Neural cell (in vitro differentiated cells): Measurements from ENCODE around the gene CABP5. TPM values are rescaled to one million over a fixed set of nuclear protein-coding genes. Genes with fewer than 3 reads are reported as not detected.

ENCODE experiments used
- H2AFZ ChIP-seq: fragments of 200-600, 300-800 bp; sonication (generic), shearing (Covaris generic); 2 replicates; pipeline ENCODE4 v1.6.0; 2014; ENCODE audit warnings: low read depth, mild to moderate bottlenecking, antibody characterized with exemption, low read length, moderate library complexity
- H3F3A ChIP-seq: fragments of 200-600 bp; shearing (Covaris generic); 2 replicates; pipeline ENCODE4 v1.6.1; 2016; ENCODE audit warnings: mild to moderate bottlenecking, moderate library complexity, mixed read lengths, antibody characterized with exemption, low read length; ENCODE audit not compliant: insufficient read depth, poor library complexity, severe bottlenecking
- H3K27ac ChIP-seq: fragments of 200-600, 300-800 bp; sonication (generic), shearing (Covaris generic); 2 replicates; pipeline ENCODE4 v1.5.1; 2014; ENCODE audit warnings: mild to moderate bottlenecking, low read length, moderate library complexity
- H3K27me3 ChIP-seq: fragments of 300-800, 200-600 bp; sonication (generic), shearing (Covaris generic); 2 replicates; pipeline ENCODE4 v1.6.0; 2014; ENCODE audit warnings: mild to moderate bottlenecking, low read depth, low read length, moderate library complexity; ENCODE audit not compliant: insufficient read depth
- H3K36me3 ChIP-seq: fragments of 300-800, 200-600 bp; sonication (generic), shearing (Covaris generic); 2 replicates; pipeline ENCODE4 v1.5.1; 2014; ENCODE audit warnings: mild to moderate bottlenecking, antibody characterized with exemption, low read length, moderate library complexity; ENCODE audit not compliant: insufficient read depth
- H3K4me2 ChIP-seq: fragments of 300-800, 200-600 bp; sonication (generic), shearing (Covaris generic); 2 replicates; pipeline ENCODE4 v1.6.0; 2014; ENCODE audit warnings: mild to moderate bottlenecking, low read length
- H3K4me3 ChIP-seq: fragments of 300-800, 200-600 bp; sonication (generic), shearing (Covaris generic); 2 replicates; pipeline ENCODE4 v1.5.1; 2014; ENCODE audit warnings: mild to moderate bottlenecking, low read length, moderate library complexity
- H3K79me2 ChIP-seq: fragments of 200-600 bp; shearing (Covaris generic); replicated peaks from 2 replicates; pipeline ENCODE4 v1.6.0; 2014; ENCODE audit warnings: mild to moderate bottlenecking, low read length, moderate library complexity; ENCODE audit not compliant: insufficient read depth
- H3K9ac ChIP-seq: fragments of 300-800, 200-600 bp; sonication (generic), shearing (Covaris generic); 2 replicates; pipeline ENCODE4 v1.6.1; 2016; ENCODE audit warnings: mild to moderate bottlenecking, low read length, mixed read lengths
- H3K9me2 ChIP-seq: fragments of 200-600 bp; shearing (Covaris generic); 2 replicates; pipeline ENCODE4 v1.6.1; 2016; ENCODE audit warnings: mild to moderate bottlenecking, low read length, mixed read lengths; ENCODE audit not compliant: insufficient read depth
- H3K9me3 ChIP-seq: fragments of 200-600, 300-800 bp; sonication (generic), shearing (Covaris generic); 2 replicates; pipeline ENCODE4 v1.6.1; 2016; ENCODE audit warnings: mild to moderate bottlenecking, mixed run types, low read length, moderate library complexity, mixed read lengths
- H4K20me1 ChIP-seq: fragments of 200-600 bp; shearing (Covaris generic); 2 replicates; pipeline ENCODE4 v1.6.1; 2016; ENCODE audit warnings: mild to moderate bottlenecking, mixed run types; ENCODE audit not compliant: insufficient read depth
- EP300 ChIP-seq: fragments of 450-650 bp; conservative IDR thresholded peaks from 2 replicates; pipeline ENCODE4 v1.6.1; 2014; ENCODE audit warnings: antibody characterized with exemption, mild to moderate bottlenecking, moderate library complexity; ENCODE audit not compliant: poor library complexity, severe bottlenecking
- EZH2 ChIP-seq: fragments of 200-600, 300-800 bp; shearing (Covaris generic), sonication (generic); IDR thresholded peaks from 2 replicates; pipeline ENCODE4 v1.6.1; 2014; ENCODE audit warnings: antibody characterized with exemption, low read length, borderline replicate concordance, mild to moderate bottlenecking; ENCODE audit not compliant: insufficient read depth, poor library complexity, severe bottlenecking
- MXI1 ChIP-seq: fragments of 450-650 bp; conservative IDR thresholded peaks from 2 replicates; pipeline ENCODE4 v1.6.1; 2014; ENCODE audit warnings: antibody characterized with exemption, mild to moderate bottlenecking; ENCODE audit not compliant: poor library complexity, severe bottlenecking
- POLR2AphosphoS5 ChIP-seq: IDR thresholded peaks from 2 replicates; pipeline ENCODE4 v1.6.1; 2012
- TAF1 ChIP-seq: IDR thresholded peaks from 2 replicates; pipeline ENCODE4 v1.6.1; 2012; ENCODE audit warnings: low read depth
- polyA plus RNA-seq: library from polyadenylated mRNA; depleted of rRNA; stranded (reverse); fragments of >200 nt; gene quantifications from 2 replicates; pipeline ENCODE4 v1.2.3, GENCODE V29; 2014
- TF ChIP-seq, protein P1 (sequence below): fragments of 450-650 bp; IDR thresholded peaks from 2 replicates; pipeline ENCODE4 v1.5.1; 2014; ENCODE audit warnings: antibody characterized with exemption, mild to moderate bottlenecking, moderate library complexity; ENCODE audit not compliant: poor library complexity, severe bottlenecking
- TF ChIP-seq, protein P2 (sequence below): IDR thresholded peaks from 2 replicates; pipeline ENCODE4 v1.6.1; 2012; ENCODE audit warnings: borderline replicate concordance

CABP5 gene
- polyA plus RNA-seq, 1 donor from 2014 or later: not detected

GRCh38 chr19:48020686-48021085, 23.2 kb downstream of the CABP5 start:
- Histone ChIP-seq H3K9me3 (no peaks in the 10 kb centered on the region), H3K79me2 (no peaks in the 10 kb centered on the region), H3K36me3 (no peaks in the 10 kb centered on the region), H4K20me1 (no peaks in the 10 kb centered on the region), H3K9me2 (no peaks in the 10 kb centered on the region), H3K4me2 (no peak overlapping the region), H2AFZ (no peak overlapping the region), H3K27ac (no peak overlapping the region), H3K27me3 (no peaks in the 10 kb centered on the region), H3K4me3 (no peak overlapping the region), H3F3A (no peaks in the 10 kb centered on the region), H3K9ac (no peak overlapping the region)
- TF ChIP-seq MXI1 (no peak), TAF1 (no peak), POLR2AphosphoS5 (no peak), EZH2 (no peak), EP300 (no peak)
- TF ChIP-seq, protein P1, sequence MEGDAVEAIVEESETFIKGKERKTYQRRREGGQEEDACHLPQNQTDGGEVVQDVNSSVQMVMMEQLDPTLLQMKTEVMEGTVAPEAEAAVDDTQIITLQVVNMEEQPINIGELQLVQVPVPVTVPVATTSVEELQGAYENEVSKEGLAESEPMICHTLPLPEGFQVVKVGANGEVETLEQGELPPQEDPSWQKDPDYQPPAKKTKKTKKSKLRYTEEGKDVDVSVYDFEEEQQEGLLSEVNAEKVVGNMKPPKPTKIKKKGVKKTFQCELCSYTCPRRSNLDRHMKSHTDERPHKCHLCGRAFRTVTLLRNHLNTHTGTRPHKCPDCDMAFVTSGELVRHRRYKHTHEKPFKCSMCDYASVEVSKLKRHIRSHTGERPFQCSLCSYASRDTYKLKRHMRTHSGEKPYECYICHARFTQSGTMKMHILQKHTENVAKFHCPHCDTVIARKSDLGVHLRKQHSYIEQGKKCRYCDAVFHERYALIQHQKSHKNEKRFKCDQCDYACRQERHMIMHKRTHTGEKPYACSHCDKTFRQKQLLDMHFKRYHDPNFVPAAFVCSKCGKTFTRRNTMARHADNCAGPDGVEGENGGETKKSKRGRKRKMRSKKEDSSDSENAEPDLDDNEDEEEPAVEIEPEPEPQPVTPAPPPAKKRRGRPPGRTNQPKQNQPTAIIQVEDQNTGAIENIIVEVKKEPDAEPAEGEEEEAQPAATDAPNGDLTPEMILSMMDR: no peak
- TF ChIP-seq, protein P2, sequence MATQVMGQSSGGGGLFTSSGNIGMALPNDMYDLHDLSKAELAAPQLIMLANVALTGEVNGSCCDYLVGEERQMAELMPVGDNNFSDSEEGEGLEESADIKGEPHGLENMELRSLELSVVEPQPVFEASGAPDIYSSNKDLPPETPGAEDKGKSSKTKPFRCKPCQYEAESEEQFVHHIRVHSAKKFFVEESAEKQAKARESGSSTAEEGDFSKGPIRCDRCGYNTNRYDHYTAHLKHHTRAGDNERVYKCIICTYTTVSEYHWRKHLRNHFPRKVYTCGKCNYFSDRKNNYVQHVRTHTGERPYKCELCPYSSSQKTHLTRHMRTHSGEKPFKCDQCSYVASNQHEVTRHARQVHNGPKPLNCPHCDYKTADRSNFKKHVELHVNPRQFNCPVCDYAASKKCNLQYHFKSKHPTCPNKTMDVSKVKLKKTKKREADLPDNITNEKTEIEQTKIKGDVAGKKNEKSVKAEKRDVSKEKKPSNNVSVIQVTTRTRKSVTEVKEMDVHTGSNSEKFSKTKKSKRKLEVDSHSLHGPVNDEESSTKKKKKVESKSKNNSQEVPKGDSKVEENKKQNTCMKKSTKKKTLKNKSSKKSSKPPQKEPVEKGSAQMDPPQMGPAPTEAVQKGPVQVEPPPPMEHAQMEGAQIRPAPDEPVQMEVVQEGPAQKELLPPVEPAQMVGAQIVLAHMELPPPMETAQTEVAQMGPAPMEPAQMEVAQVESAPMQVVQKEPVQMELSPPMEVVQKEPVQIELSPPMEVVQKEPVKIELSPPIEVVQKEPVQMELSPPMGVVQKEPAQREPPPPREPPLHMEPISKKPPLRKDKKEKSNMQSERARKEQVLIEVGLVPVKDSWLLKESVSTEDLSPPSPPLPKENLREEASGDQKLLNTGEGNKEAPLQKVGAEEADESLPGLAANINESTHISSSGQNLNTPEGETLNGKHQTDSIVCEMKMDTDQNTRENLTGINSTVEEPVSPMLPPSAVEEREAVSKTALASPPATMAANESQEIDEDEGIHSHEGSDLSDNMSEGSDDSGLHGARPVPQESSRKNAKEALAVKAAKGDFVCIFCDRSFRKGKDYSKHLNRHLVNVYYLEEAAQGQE: no peak

DNA sequence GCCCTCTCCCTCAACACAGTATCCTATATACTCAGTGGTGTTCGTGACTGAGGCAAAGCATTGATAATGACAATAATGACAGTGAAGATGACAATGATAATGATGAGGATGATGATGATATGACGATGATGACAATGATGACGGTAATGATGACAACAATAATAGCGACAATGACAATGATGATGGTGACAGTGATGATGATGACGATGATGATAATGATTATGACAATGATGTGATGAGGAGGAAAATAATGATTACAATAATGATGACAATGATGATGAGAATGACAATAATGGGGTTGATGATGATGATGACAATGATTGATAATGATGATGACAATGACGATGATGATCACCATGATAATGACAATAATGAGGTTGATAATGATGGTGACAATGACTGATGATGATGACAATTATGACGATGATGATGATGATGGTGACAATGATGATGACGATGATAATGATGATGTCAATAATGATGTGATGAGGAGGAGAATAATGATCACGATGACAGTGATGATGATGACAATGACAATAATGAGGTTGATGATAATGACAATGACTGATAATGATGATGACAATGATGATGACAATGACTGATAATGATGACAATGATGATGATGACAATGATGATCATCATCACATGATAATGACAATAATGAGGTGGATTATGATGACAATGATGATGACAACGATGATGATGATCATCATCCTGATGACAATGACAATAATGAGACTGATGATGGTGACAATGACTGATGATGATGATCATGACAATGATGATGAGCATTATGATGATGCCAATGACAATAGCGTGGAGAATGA, 32.7 kb downstream of the CABP5 start:
- peak; percentile 32 for TF ChIP-seq EP300
- TF ChIP-seq, protein P1: no peak
- H3K36me3 ChIP-seq: no peaks in the 10 kb centered on the region
- H2AFZ ChIP-seq: no peak overlapping the region
- no peak overlapping the region for H3K27ac ChIP-seq
- no peak overlapping the region for H3K4me2 ChIP-seq
- no peaks in the 10 kb centered on the region for H4K20me1 ChIP-seq
- H3K9ac ChIP-seq: no peak overlapping the region
- H3K27me3 ChIP-seq: no peaks in the 10 kb centered on the region
- H3K9me2 ChIP-seq: no peaks in the 10 kb centered on the region
- no peaks in the 10 kb centered on the region for H3K79me2 ChIP-seq
- no peaks in the 10 kb centered on the region for H3K9me3 ChIP-seq
- H3F3A ChIP-seq: no peaks in the 10 kb centered on the region
- H3K4me3 ChIP-seq: no peak overlapping the region
